Endodermal cell (in vitro differentiated cells): ENCODE results near the gene PRR35. TPM values are rescaled to one million over a fixed set of nuclear protein-coding genes. Genes with fewer than 3 reads are reported as not detected.

ENCODE experiments used
- DNase-seq: peaks from one replicate; pipeline ENCODE4 v3.0.0-alpha.2; 2017
- H3K27ac ChIP-seq: 2 replicates; pipeline ENCODE4 v1.5.1; 2013; ENCODE audit warnings: mild to moderate bottlenecking, low read depth, low read length, moderate library complexity
- H3K27me3 ChIP-seq: 2 replicates; pipeline ENCODE4 v1.6.1; 2013; ENCODE audit warnings: mild to moderate bottlenecking, low read length, moderate library complexity; ENCODE audit not compliant: insufficient read depth, control insufficient read depth, poor library complexity, severe bottlenecking
- H3K36me3 ChIP-seq: 2 replicates; pipeline ENCODE4 v1.7.0; 2013; ENCODE audit warnings: mild to moderate bottlenecking, low read length, moderate library complexity; ENCODE audit not compliant: control insufficient read depth, insufficient read depth
- H3K4me1 ChIP-seq: one replicate; pipeline ENCODE4 v1.7.0; 2013; ENCODE audit warnings: low read length; ENCODE audit not compliant: control insufficient read depth, insufficient read depth
- H3K4me3 ChIP-seq: 2 replicates; pipeline ENCODE4 v1.5.1; 2013; ENCODE audit warnings: mild to moderate bottlenecking, low read length, moderate library complexity
- H3K9ac ChIP-seq: 2 replicates; pipeline ENCODE4 v1.6.1; 2013; ENCODE audit warnings: mild to moderate bottlenecking, low read length, moderate library complexity; ENCODE audit not compliant: poor library complexity, severe bottlenecking; ENCODE audit errors: extremely low read depth
- H3K9me3 ChIP-seq: 2 replicates; pipeline ENCODE4 v1.6.1; 2013; ENCODE audit warnings: mild to moderate bottlenecking, low read length, moderate library complexity; ENCODE audit not compliant: control insufficient read depth
- H3K27ac Mint-ChIP-seq: 2 replicates; pipeline ENCODE4 v1.8.0; 2020; ENCODE audit warnings: mixed read lengths
- H3K27me3 Mint-ChIP-seq: 2 replicates; pipeline ENCODE4 v1.8.0; 2021; ENCODE audit warnings: mild to moderate bottlenecking, mixed read lengths; ENCODE audit not compliant: insufficient read depth
- H3K36me3 Mint-ChIP-seq: 2 replicates; pipeline ENCODE4 v1.8.0; 2020; ENCODE audit warnings: low read depth, mixed read lengths
- H3K4me1 Mint-ChIP-seq: 2 replicates; pipeline ENCODE4 v1.8.0; 2020; ENCODE audit warnings: mixed read lengths
- H3K4me3 Mint-ChIP-seq: 2 replicates; pipeline ENCODE4 v1.8.0; 2020; ENCODE audit warnings: mild to moderate bottlenecking, moderate library complexity, mixed read lengths
- H3K9me3 Mint-ChIP-seq: 2 replicates; pipeline ENCODE4 v1.8.0; 2020; ENCODE audit warnings: mild to moderate bottlenecking, mixed read lengths
- CTCF ChIP-seq: fragments of 200-600 bp; sonication (generic); conservative IDR thresholded peaks from 2 replicates; pipeline ENCODE4 v1.5.0; 2021; ENCODE audit warnings: antibody characterized with exemption, mild to moderate bottlenecking
- WGBS, 2 experiments: methylation state at CpG; one replicate each; pipeline versions ENCODE4 v1.1.5 to v1.1.7; 2013; ENCODE audit warnings: missing lambda C conversion rate in 2 of 2, mixed read lengths in 1 of 2; ENCODE audit not compliant: insufficient coverage in 1 of 2, insufficient read length in 1 of 2; 5-methylcytosine and 5-hydroxymethylcytosine counted together
- total RNA-seq, 2 donors: library from RNA; stranded (reverse); fragmentation: NEBNext Ultra II Directional in 1 of 2; extraction: Animal tissue kit (Norgen Biotek cat#: 25700) in 1 of 2; gene quantifications; 2 replicates in 1 of 2; 3 replicates in 1 of 2; pipeline ENCODE4 v1.2.1, GENCODE V29; 2021

Gene PRR35
- total RNA-seq, 2 donors from 2014 or later: 0.29 to 0.62 TPM

GRCh38 chr16:561957-562938 is 2.1 kb downstream of the PRR35 start:
- peaks cover 30% of the 10 kb centered on the region for H3K27me3 Mint-ChIP-seq
- Histone ChIP-seq H3K9ac (no peak overlapping the region), H3K27ac (no peak overlapping the region), H3K4me1 (peaks cover 7% of the 10 kb centered on the region), H3K4me3 (no peak overlapping the region), H3K36me3 (no peaks in the 10 kb centered on the region), H3K9me3 (no peaks in the 10 kb centered on the region), H3K27me3 (peaks cover 45% of the 10 kb centered on the region)
- TF ChIP-seq CTCF: no peak
- H3K27ac Mint-ChIP-seq: no peak overlapping the region
- DNase-seq: no peak
- H3K4me3 Mint-ChIP-seq: no peak overlapping the region
- peaks cover 8% of the 10 kb centered on the region for H3K4me1 Mint-ChIP-seq
- WGBS, 2 experiments: 85 to 89% methylated on average over 23 to 43 of the region's 43 CpGs
- no peaks in the 10 kb centered on the region for H3K36me3 Mint-ChIP-seq
- H3K9me3 Mint-ChIP-seq: no peaks in the 10 kb centered on the region

- Histone ChIP-seq H3K4me3 (no peak overlapping the region), H3K27me3 (peaks cover 43% of the 10 kb centered on the region), H3K36me3 (no peaks in the 10 kb centered on the region), H3K27ac (no peak overlapping the region), H3K9ac (no peak overlapping the region), H3K4me1 (peaks cover 7% of the 10 kb centered on the region), H3K9me3 (no peaks in the 10 kb centered on the region)
- H3K27me3 Mint-ChIP-seq: peaks cover 30% of the 10 kb centered on the region
- H3K36me3 Mint-ChIP-seq: no peaks in the 10 kb centered on the region
- H3K4me1 Mint-ChIP-seq: peaks cover 8% of the 10 kb centered on the region
- WGBS, 2 experiments: 80 to 88% methylated on average over 2 to 30 of the region's 30 CpGs
- H3K9me3 Mint-ChIP-seq: no peaks in the 10 kb centered on the region
- H3K4me3 Mint-ChIP-seq: no peak overlapping the region
- TF ChIP-seq CTCF: no peak
- H3K27ac Mint-ChIP-seq: no peak overlapping the region
- no peak for DNase-seq
Measured at GRCh38 chr16:563072-563644, 3.0 kb downstream of the PRR35 start.

GRCh38 chr16:564690-565418 is 4.7 kb downstream of the PRR35 start:
- Histone ChIP-seq H3K9ac (no peak overlapping the region), H3K27ac (no peak overlapping the region), H3K27me3 (peaks cover 26% of the 10 kb centered on the region), H3K4me3 (no peak overlapping the region), H3K9me3 (no peaks in the 10 kb centered on the region), H3K4me1 (peaks cover 7% of the 10 kb centered on the region), H3K36me3 (no peaks in the 10 kb centered on the region)
- Mint-ChIP-seq H3K4me3 (no peak overlapping the region), H3K36me3 (no peaks in the 10 kb centered on the region), H3K9me3 (no peaks in the 10 kb centered on the region), H3K4me1 (peaks cover 15% of the 10 kb centered on the region), H3K27me3 (peaks cover 16% of the 10 kb centered on the region), H3K27ac (no peak overlapping the region)
- 91 to 92% methylated on average over 20 to 42 of the region's 42 CpGs for WGBS, 2 experiments
- no peak for DNase-seq
- no peak for TF ChIP-seq CTCF
